DOHH2 (cell line): ENCODE results near the gene TNS4.

ENCODE experiments used
- CTCF ChIP-seq: fragments of 200-600 bp; sonication (generic); IDR thresholded peaks from one replicate; pipeline ENCODE4 v1.5.1; 2014; ENCODE audit warnings: antibody characterized with exemption, mild to moderate bottlenecking, low read depth, low read length; ENCODE audit not compliant: poor library complexity, severe bottlenecking
- EZH2phosphoT487 ChIP-seq: fragments of 200-600 bp; sonication (generic); IDR thresholded peaks from 2 replicates; pipeline ENCODE4 v1.6.1; 2017; ENCODE audit warnings: borderline replicate concordance, mild to moderate bottlenecking, antibody characterized with exemption, low read length, moderate library complexity, mixed read lengths

GRCh38 chr17:40520991-40521453, 19.6 kb upstream of the TNS4 start:
- TF ChIP-seq CTCF (no peak), EZH2phosphoT487 (no peak)
